Keratinocyte (primary cell): ENCODE results near the gene SPATA2. TPM values are rescaled to one million over a fixed set of nuclear protein-coding genes. Genes with fewer than 3 reads are reported as not detected.
"Not testable (repeated sequence)": the region's sequence is repeated elsewhere in the genome, so short reads cannot be mapped to it uniquely, and the experiment has no call there.

Experiments
- DNase-seq: peaks from one replicate; pipeline ENCODE4 v3.0.0-alpha.2; 2011; ENCODE audit warnings: low read depth, missing footprints, low spot score
- FAIRE-seq: peaks from 2 replicates; lab custom pipeline; 2011; peaks lifted over from hg19 to GRCh38; lab: Jason Lieb, UNC
- H2AFZ ChIP-seq: 2 replicates; pipeline ENCODE4 v1.6.0; 2012; ENCODE audit warnings: low read length, control low read depth, inconsistent platforms; ENCODE audit not compliant: control insufficient read depth
- H3K27ac ChIP-seq: 2 replicates; pipeline ENCODE4 v1.5.1; 2011; ENCODE audit warnings: low read length; ENCODE audit not compliant: control insufficient read depth, insufficient read depth
- H3K27me3 ChIP-seq: 3 replicates; pipeline ENCODE4 v1.6.0; 2011; ENCODE audit warnings: low read length; ENCODE audit not compliant: control insufficient read depth, insufficient read depth; ENCODE audit errors: extremely low read depth
- H3K36me3 ChIP-seq, 2 experiments: 2 replicates in 1 of 2; 3 replicates in 1 of 2; pipeline ENCODE4 v1.5.1; 2011; ENCODE audit warnings: low read length in 2 of 2, mild to moderate bottlenecking in 1 of 2; ENCODE audit not compliant: control insufficient read depth in 2 of 2, insufficient read depth in 2 of 2; ENCODE audit errors: extremely low read depth in 1 of 2
- H3K4me1 ChIP-seq: 3 replicates; pipeline ENCODE4 v1.5.1; 2011; ENCODE audit warnings: low read length; ENCODE audit not compliant: control insufficient read depth, insufficient read depth; ENCODE audit errors: extremely low read depth
- H3K4me2 ChIP-seq: 3 replicates; pipeline ENCODE4 v1.6.0; 2011; ENCODE audit warnings: low read depth, low read length; ENCODE audit not compliant: control insufficient read depth, insufficient read depth; ENCODE audit errors: extremely low read depth
- H3K4me3 ChIP-seq, 3 experiments: fragments of 200-600 bp in 1 of 3; sonication (generic) in 1 of 3; 2 replicates in 2 of 3; 3 replicates in 1 of 3; pipeline ENCODE4 v1.5.1; 2011 to 2016; ENCODE audit warnings: low read length in 3 of 3, mild to moderate bottlenecking in 3 of 3, control low read depth in 2 of 3, inconsistent platforms in 1 of 3, low read depth in 1 of 3, mixed read lengths in 1 of 3, mixed run types in 1 of 3, moderate library complexity in 1 of 3; ENCODE audit not compliant: control insufficient read depth in 2 of 3, insufficient read depth in 2 of 3; ENCODE audit errors: extremely low read depth in 1 of 3
- H3K79me2 ChIP-seq: 2 replicates; pipeline ENCODE4 v1.6.0; 2012; ENCODE audit warnings: low read length; ENCODE audit not compliant: control insufficient read depth, insufficient read depth
- H3K9ac ChIP-seq: 3 replicates; pipeline ENCODE4 v1.6.0; 2011; ENCODE audit warnings: low read length; ENCODE audit not compliant: control insufficient read depth, insufficient read depth; ENCODE audit errors: extremely low read depth
- H3K9me1 ChIP-seq: 3 replicates; pipeline ENCODE4 v1.6.0; 2011; ENCODE audit warnings: low read length; ENCODE audit not compliant: control insufficient read depth, insufficient read depth; ENCODE audit errors: extremely low read depth
- H3K9me3 ChIP-seq: 2 replicates; pipeline ENCODE4 v1.5.1; 2012; ENCODE audit warnings: low read depth, low read length; ENCODE audit not compliant: control insufficient read depth
- H4K20me1 ChIP-seq: 3 replicates; pipeline ENCODE4 v1.6.0; 2011; ENCODE audit warnings: low read length; ENCODE audit not compliant: control insufficient read depth, insufficient read depth; ENCODE audit errors: extremely low read depth
- CTCF ChIP-seq, 3 experiments: IDR thresholded peaks in 1 of 3; conservative IDR thresholded peaks in 1 of 3; optimal IDR thresholded peaks in 1 of 3; 2 replicates in 2 of 3; 3 replicates in 1 of 3; pipeline versions ENCODE3 to v1.5.1; 2011; ENCODE audit warnings: low read length in 3 of 3, mild to moderate bottlenecking in 3 of 3, moderate library complexity in 2 of 3, control low read depth in 1 of 3, inconsistent platforms in 1 of 3; ENCODE audit not compliant: insufficient read depth in 2 of 3; ENCODE audit errors: extremely low read depth in 1 of 3
- EZH2 ChIP-seq: IDR thresholded peaks from one replicate; pipeline ENCODE4 v1.6.1; 2012; ENCODE audit warnings: inconsistent platforms, mild to moderate bottlenecking, low read length, moderate library complexity
- dilution Hi-C: fragments of 300-500 bp; cut with MboI; formaldehyde crosslinking; loops from one replicate; pipeline ENCODE4 v1.7.0; 2020; ENCODE audit warnings: low sequenced_read_pairs; ENCODE audit not compliant: extremely low pct_ligation_motif_present
- polyA plus RNA-seq, 5 experiments: library from polyadenylated mRNA; depleted of rRNA in 3 of 5; stranded (reverse) in 3 of 5; stranded (forward) in 1 of 5; unstranded in 1 of 5; fragments of >200 nt; gene quantifications; 1 replicate in 1 of 5; 2 replicates in 3 of 5; 3 replicates in 1 of 5; pipeline versions ENCODE4 v1.2.1 to v1.2.3, GENCODE V29; 2011 to 2012; ENCODE audit warnings: missing spikeins in 2 of 5, low read depth in 1 of 5, low replicate concordance in 1 of 5

Gene SPATA2
- polyA plus RNA-seq, 1 donor (not counting 4 experiments of a cell fraction or from before 2014, with no cell fraction given) = 3.2 TPM

DNA sequence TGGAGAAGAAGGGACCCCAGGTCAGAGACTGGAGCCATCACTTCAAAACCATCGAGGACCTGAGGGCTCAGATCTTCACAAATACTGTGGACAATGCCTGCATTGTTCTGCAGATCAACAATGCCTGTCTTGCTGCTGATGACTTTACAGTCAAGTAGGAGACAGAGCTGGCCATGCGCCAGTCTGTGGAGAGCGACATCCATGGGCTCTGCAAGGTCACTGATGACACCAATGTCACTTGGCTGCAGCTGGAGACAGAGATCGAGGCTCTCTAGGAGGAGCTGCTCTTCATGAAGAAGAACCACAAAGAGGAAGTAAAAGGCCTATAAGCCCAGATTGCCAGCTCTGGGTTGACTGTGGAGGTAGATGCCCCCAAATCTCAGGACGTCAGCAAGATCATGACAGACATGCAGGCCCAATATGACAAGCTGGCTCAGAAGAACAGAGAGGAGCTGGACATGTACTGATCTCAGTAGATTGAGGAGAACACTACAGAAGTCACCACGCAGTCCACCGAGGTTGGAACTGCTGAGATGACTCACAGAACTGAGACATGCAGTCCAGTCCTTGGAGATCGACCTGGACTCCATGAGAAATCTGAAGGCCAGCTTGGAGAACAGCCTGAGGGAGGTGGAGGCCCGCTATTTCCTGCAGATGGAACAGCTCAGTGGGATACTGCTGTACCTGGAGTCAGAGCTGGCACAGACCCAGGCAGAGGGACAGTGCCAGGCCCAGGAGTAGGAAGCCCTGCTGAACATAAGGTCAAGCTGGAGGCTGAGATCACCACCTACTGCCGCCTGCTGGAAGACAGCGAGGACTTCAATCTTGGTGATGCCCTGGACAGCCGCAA is 42.0 kb upstream of the SPATA2 start:
- H3K9me3 ChIP-seq, H3K9ac ChIP-seq, H3K9me1 ChIP-seq, H3K4me3 ChIP-seq, dilution Hi-C loops, DNase-seq, FAIRE-seq, H3K4me2 ChIP-seq, H3K4me1 ChIP-seq, H3K79me2 ChIP-seq, H3K27me3 ChIP-seq, H3K27ac ChIP-seq, H4K20me1 ChIP-seq, H2AFZ ChIP-seq: not testable (repeated sequence)
- H3K36me3 ChIP-seq = peaks cover 16 to 18% of the 10 kb centered on the region in 2 experiments

DNA sequence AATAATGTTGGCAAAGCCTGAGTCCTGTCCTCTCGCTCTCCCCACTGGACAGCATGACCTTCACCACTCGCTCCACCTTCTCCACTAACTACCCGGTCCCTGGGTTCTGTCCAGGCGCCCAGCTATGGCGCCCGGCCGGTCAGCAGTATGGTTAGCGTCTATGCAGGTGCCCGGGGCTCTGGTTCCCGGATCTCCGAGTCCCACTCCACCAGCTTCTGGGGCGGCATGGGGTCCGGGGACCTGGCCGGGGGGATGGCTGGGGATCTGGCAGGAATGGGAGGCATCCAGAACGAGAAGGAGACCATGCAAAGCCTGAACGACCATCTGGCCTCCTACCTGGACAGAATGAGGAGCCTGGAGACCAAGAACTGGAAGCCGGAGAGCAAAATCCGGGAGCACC is 41.4 kb upstream of the SPATA2 start:
- no peaks in the 10 kb centered on the region for H4K20me1 ChIP-seq
- no peak for TF ChIP-seq CTCF (optimal IDR thresholded peaks at IDR 0.05 in 1 of 3, IDR thresholded peaks at IDR 0.05 in 1 of 3, conservative IDR thresholded peaks at IDR 0.05 in 1 of 3; ENCODE audit: extremely low read depth in 1 of 3, insufficient read depth in 2 of 3, low read length in 3 of 3)
- no peak for TF ChIP-seq EZH2
- FAIRE-seq (no peak), DNase-seq (no peak)
- H3K4me3 ChIP-seq = no peak overlapping the region
- H3K9me3 ChIP-seq = no peaks in the 10 kb centered on the region
- no peaks in the 10 kb centered on the region for H3K4me1 ChIP-seq
- no peak overlapping the region for H3K27ac ChIP-seq
- no peaks in the 10 kb centered on the region for H3K79me2 ChIP-seq
- H3K36me3 ChIP-seq = peaks cover 22 to 24% of the 10 kb centered on the region in 2 experiments
- H3K9me1 ChIP-seq = no peaks in the 10 kb centered on the region
- H3K27me3 ChIP-seq = no peaks in the 10 kb centered on the region
- dilution Hi-C loops = no loop called here
- no peak overlapping the region for H3K9ac ChIP-seq
- no peak overlapping the region for H2AFZ ChIP-seq
- no peak overlapping the region for H3K4me2 ChIP-seq

DNA sequence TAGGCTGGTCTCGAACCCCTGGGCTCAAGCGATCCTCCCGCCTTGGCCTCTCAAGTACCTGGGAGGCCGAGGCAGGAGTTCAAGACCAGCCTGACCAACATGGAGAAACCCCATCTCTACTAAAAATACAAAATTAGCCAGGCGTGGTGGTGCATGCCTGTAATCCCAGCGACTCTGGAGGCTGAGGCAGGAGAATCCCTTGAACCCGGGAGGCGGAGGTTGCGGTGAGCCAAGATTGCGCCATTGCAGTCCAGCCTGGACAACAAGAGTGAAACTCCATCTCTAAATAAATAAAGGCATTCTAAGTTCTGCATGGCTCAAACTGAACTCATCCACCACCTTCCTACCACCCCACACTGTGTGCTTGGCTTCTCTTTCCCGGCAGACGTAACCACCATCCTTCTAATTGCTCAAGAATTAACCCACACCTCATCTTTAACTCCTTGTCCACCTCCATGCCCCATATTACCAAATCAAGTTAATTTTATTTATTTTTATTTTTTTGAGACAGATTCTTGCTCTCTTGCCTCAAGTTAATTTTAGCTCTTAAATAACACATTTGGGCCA is 40.6 kb upstream of the SPATA2 start:
- H3K4me3 ChIP-seq, H3K79me2 ChIP-seq, FAIRE-seq, DNase-seq, H3K9me3 ChIP-seq, H4K20me1 ChIP-seq, dilution Hi-C loops, H3K27me3 ChIP-seq, H2AFZ ChIP-seq, H3K4me1 ChIP-seq, H3K9ac ChIP-seq, H3K4me2 ChIP-seq, H3K27ac ChIP-seq, H3K9me1 ChIP-seq: not testable (repeated sequence)
- peaks cover 22 to 24% of the 10 kb centered on the region in 2 experiments for H3K36me3 ChIP-seq
